Measurements from ENCODE around the gene PRRG1.

The PRRG1 gene

DNA sequence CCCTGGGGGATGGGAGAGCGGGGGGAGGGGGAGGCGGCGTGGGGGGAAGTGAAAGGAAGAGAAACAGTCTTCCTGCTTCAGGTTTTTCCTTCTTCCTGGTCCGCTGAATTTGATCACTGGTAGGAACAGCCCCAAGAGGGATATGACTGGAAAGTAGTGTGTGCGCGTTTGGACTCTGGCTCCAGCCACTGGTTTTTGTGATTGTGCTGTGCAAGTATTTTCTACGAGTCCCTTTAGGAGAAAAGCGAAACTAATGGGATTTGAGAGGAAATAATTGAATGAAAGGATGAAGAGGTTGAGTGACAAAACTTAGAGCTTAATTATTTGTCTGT, 836 bp downstream of the PRRG1 start:
- H3K9me3 Mint-ChIP-seq: no peaks in the 10 kb centered on the region
- intact Hi-C loops (cut with micrococcal nuclease): no loop called here

GRCh38 chrX:37353646-37354045, 4.5 kb downstream of the PRRG1 start:
- no peak overlapping the region for H3K27ac Mint-ChIP-seq
- no peak overlapping the region for H3K4me3 Mint-ChIP-seq
- intact Hi-C loops (cut with micrococcal nuclease): no loop called here
- H3K4me1 Mint-ChIP-seq (ENCODE audit: low read depth): peaks cover 4% of the 10 kb centered on the region
- no peaks in the 10 kb centered on the region for H3K9me3 Mint-ChIP-seq
- H3K27me3 Mint-ChIP-seq: peaks cover 12% of the 10 kb centered on the region
- H3K36me3 Mint-ChIP-seq (ENCODE audit: low read depth): peaks cover 7% of the 10 kb centered on the region

More for the DNA sequence above, 836 bp downstream of the PRRG1 start:
- H3K36me3 Mint-ChIP-seq (ENCODE audit: low read depth): peaks cover 7% of the 10 kb centered on the region
- peaks cover 17% of the 10 kb centered on the region for H3K27me3 Mint-ChIP-seq
- peak overlapping the region; percentile 87 for H3K4me3 Mint-ChIP-seq
- H3K4me1 Mint-ChIP-seq (ENCODE audit: low read depth): peaks cover 4% of the 10 kb centered on the region
- peak overlapping the region; percentile 76 for H3K27ac Mint-ChIP-seq

DNA sequence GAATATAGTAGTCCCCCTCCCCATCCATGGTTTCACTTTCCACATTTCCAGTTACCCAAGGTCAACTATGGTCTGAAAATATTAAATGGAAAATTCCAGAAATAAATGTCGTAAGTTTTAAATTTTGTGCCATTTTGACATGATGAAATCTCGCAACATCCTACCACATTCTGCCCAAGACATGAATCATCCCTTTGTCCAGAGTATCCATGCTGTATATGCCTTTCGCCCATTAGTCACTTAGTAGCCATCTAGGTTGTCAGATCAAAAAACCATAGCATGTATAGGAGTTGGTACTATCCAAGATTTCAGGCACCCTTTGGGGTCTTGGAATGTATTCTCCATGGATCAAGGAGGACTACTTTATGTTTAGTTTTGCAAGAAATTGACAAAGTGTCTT, 8.3 kb downstream of the PRRG1 start:
- intact Hi-C loops (cut with micrococcal nuclease): no loop called here
- no peaks in the 10 kb centered on the region for H3K36me3 Mint-ChIP-seq (ENCODE audit: low read depth)
- H3K27me3 Mint-ChIP-seq: peaks cover under 1% of the 10 kb centered on the region
- H3K9me3 Mint-ChIP-seq: peaks cover 9% of the 10 kb centered on the region
- no peak overlapping the region for H3K27ac Mint-ChIP-seq
- H3K4me1 Mint-ChIP-seq (ENCODE audit: low read depth): no peaks in the 10 kb centered on the region
- no peak overlapping the region for H3K4me3 Mint-ChIP-seq

- no peak overlapping the region for H3K4me3 Mint-ChIP-seq
- H3K36me3 Mint-ChIP-seq (ENCODE audit: low read depth): no peaks in the 10 kb centered on the region
- H3K4me1 Mint-ChIP-seq (ENCODE audit: low read depth): no peaks in the 10 kb centered on the region
- H3K27ac Mint-ChIP-seq: no peak overlapping the region
- H3K27me3 Mint-ChIP-seq: no peaks in the 10 kb centered on the region
- H3K9me3 Mint-ChIP-seq: peaks cover 9% of the 10 kb centered on the region
- intact Hi-C loops (cut with micrococcal nuclease): no loop called here
Measured at GRCh38 chrX:37361596-37361995, 12.4 kb downstream of the PRRG1 start.

- H3K4me3 Mint-ChIP-seq: no peak overlapping the region
- peaks cover 6% of the 10 kb centered on the region for H3K9me3 Mint-ChIP-seq
- H3K27me3 Mint-ChIP-seq: no peaks in the 10 kb centered on the region
- intact Hi-C loops (cut with micrococcal nuclease): no loop called here
- H3K4me1 Mint-ChIP-seq (ENCODE audit: low read depth): no peaks in the 10 kb centered on the region
- H3K36me3 Mint-ChIP-seq (ENCODE audit: low read depth): no peaks in the 10 kb centered on the region
- H3K27ac Mint-ChIP-seq: no peak overlapping the region
Measured at GRCh38 chrX:37364666-37365065, 15.5 kb downstream of the PRRG1 start.

DNA sequence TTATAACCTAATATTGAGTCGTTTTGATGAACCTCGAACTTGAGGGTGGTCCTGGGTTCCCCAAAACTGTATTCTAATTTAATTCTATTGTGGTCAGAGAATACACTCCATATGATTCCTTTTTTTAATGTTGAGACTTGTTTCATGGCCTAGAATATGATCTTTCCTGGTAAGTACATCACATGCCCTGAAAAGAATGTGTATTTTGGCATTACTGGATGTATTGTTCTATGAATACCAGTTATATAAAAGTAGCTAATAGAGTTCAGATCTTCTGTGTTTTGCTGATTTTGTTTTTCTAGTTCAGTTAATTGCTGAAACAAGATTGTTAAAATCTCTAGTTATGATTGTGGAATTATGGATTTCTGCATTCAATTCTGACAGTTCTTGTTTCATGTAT, 18.8 kb downstream of the PRRG1 start:
- H3K27ac Mint-ChIP-seq: no peak overlapping the region
- no peaks in the 10 kb centered on the region for H3K4me1 Mint-ChIP-seq (ENCODE audit: low read depth)
- no peak overlapping the region for H3K4me3 Mint-ChIP-seq
- intact Hi-C loops (cut with micrococcal nuclease): no loop called here
- no peaks in the 10 kb centered on the region for H3K27me3 Mint-ChIP-seq
- H3K36me3 Mint-ChIP-seq (ENCODE audit: low read depth): no peaks in the 10 kb centered on the region
- no peaks in the 10 kb centered on the region for H3K9me3 Mint-ChIP-seq

GRCh38 chrX:37370499-37371141, 21.5 kb downstream of the PRRG1 start:
- Mint-ChIP-seq H3K27me3 (no peaks in the 10 kb centered on the region), H3K4me1 (ENCODE audit: low read depth) (no peaks in the 10 kb centered on the region), H3K36me3 (ENCODE audit: low read depth) (no peaks in the 10 kb centered on the region), H3K4me3 (no peak overlapping the region), H3K27ac (no peak overlapping the region), H3K9me3 (no peaks in the 10 kb centered on the region)
- intact Hi-C loops (cut with micrococcal nuclease): no loop called here

DNA sequence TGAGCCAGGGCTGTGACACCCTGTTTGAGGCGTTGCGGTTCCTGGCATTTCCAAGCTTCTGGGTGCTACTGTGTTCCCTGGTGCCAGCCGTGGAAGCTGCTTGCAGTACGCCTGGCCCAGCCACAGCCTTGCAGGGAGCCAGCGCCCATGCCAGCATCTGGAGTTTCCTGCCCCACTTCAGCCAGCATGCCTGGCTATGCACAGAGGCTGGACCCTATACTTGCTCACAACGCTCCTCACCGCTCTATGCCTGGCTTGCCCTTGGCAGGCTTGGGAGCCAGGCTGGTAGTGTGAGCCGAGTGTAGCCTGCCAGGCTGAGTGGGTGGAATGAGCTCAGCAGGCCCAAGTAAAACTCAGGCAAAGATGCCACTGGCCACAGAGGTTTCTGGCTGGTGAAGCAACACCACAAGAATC, 22.4 kb downstream of the PRRG1 start:
- Mint-ChIP-seq H3K4me3 (no peak overlapping the region), H3K36me3 (ENCODE audit: low read depth) (no peaks in the 10 kb centered on the region), H3K27me3 (no peaks in the 10 kb centered on the region), H3K9me3 (no peaks in the 10 kb centered on the region), H3K4me1 (ENCODE audit: low read depth) (no peaks in the 10 kb centered on the region), H3K27ac (no peak overlapping the region)
- intact Hi-C loops (cut with micrococcal nuclease): no loop called here

- H3K27me3 Mint-ChIP-seq: no peaks in the 10 kb centered on the region
- H3K4me1 Mint-ChIP-seq (ENCODE audit: low read depth): no peaks in the 10 kb centered on the region
- no peaks in the 10 kb centered on the region for H3K9me3 Mint-ChIP-seq
- H3K27ac Mint-ChIP-seq: no peak overlapping the region
- H3K36me3 Mint-ChIP-seq (ENCODE audit: low read depth): no peaks in the 10 kb centered on the region
- intact Hi-C loops (cut with micrococcal nuclease): no loop called here
- H3K4me3 Mint-ChIP-seq: no peak overlapping the region
Measured at GRCh38 chrX:37378404-37378803, 29.2 kb downstream of the PRRG1 start.

GRCh38 chrX:37378830-37379229, 29.7 kb downstream of the PRRG1 start:
- Mint-ChIP-seq H3K9me3 (no peaks in the 10 kb centered on the region), H3K27ac (no peak overlapping the region), H3K4me1 (ENCODE audit: low read depth) (no peaks in the 10 kb centered on the region), H3K4me3 (no peak overlapping the region), H3K27me3 (no peaks in the 10 kb centered on the region), H3K36me3 (ENCODE audit: low read depth) (no peaks in the 10 kb centered on the region)
- intact Hi-C loops (cut with micrococcal nuclease): no loop called here

DNA sequence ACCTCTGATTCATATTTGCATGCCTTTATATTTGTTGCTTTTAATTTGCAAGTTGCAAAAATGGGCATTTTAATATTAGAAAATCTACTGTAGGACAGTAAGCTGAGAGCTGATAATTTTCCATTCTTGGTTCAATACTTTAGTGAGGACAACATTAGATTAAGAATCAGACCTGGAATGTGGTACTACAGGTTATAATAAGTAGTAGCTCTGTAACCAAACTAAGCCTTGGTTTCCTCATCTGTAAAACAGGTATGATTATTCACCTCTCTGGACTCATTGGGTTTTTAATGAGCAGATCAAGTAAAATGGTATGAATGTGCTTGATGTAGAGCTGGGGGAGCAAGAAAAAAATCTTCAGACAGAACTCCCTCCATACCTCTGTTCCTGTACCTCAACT, 31.1 kb downstream of the PRRG1 start:
- H3K4me1 Mint-ChIP-seq (ENCODE audit: low read depth): no peaks in the 10 kb centered on the region
- no peaks in the 10 kb centered on the region for H3K36me3 Mint-ChIP-seq (ENCODE audit: low read depth)
- H3K9me3 Mint-ChIP-seq: no peaks in the 10 kb centered on the region
- no peak overlapping the region for H3K27ac Mint-ChIP-seq
- intact Hi-C loops (cut with micrococcal nuclease): no loop called here
- H3K4me3 Mint-ChIP-seq: no peak overlapping the region
- H3K27me3 Mint-ChIP-seq: no peaks in the 10 kb centered on the region

- Mint-ChIP-seq H3K4me3 (no peak overlapping the region), H3K27me3 (no peaks in the 10 kb centered on the region), H3K27ac (no peak overlapping the region), H3K36me3 (ENCODE audit: low read depth) (no peaks in the 10 kb centered on the region), H3K4me1 (ENCODE audit: low read depth) (no peaks in the 10 kb centered on the region), H3K9me3 (no peaks in the 10 kb centered on the region)
- intact Hi-C loops (cut with micrococcal nuclease): no loop called here
Measured at GRCh38 chrX:37380924-37381323, 31.8 kb downstream of the PRRG1 start.

GRCh38 chrX:37383313-37383712, 34.1 kb downstream of the PRRG1 start:
- Mint-ChIP-seq H3K9me3 (no peaks in the 10 kb centered on the region), H3K27ac (no peak overlapping the region), H3K4me1 (ENCODE audit: low read depth) (no peaks in the 10 kb centered on the region), H3K36me3 (ENCODE audit: low read depth) (no peaks in the 10 kb centered on the region), H3K4me3 (no peak overlapping the region), H3K27me3 (no peaks in the 10 kb centered on the region)
- intact Hi-C loops (cut with micrococcal nuclease): no loop called here

- no peaks in the 10 kb centered on the region for H3K36me3 Mint-ChIP-seq (ENCODE audit: low read depth)
- H3K27me3 Mint-ChIP-seq: no peaks in the 10 kb centered on the region
- H3K27ac Mint-ChIP-seq: no peak overlapping the region
- peaks cover 9% of the 10 kb centered on the region for H3K9me3 Mint-ChIP-seq
- intact Hi-C loops (cut with micrococcal nuclease): no loop called here
- no peaks in the 10 kb centered on the region for H3K4me1 Mint-ChIP-seq (ENCODE audit: low read depth)
- no peak overlapping the region for H3K4me3 Mint-ChIP-seq
Measured at GRCh38 chrX:37388413-37388812, 39.2 kb downstream of the PRRG1 start.

- H3K36me3 Mint-ChIP-seq (ENCODE audit: low read depth): no peaks in the 10 kb centered on the region
- H3K9me3 Mint-ChIP-seq: no peaks in the 10 kb centered on the region
Measured at GRCh38 chrX:37405956-37406355, 56.8 kb downstream of the PRRG1 start.

More at GRCh38 chrX:37405956-37406355, 56.8 kb downstream of the PRRG1 start:
- Mint-ChIP-seq H3K4me1 (ENCODE audit: low read depth) (no peaks in the 10 kb centered on the region), H3K27ac (no peak overlapping the region), H3K4me3 (no peak overlapping the region), H3K27me3 (no peaks in the 10 kb centered on the region)
- intact Hi-C loops (cut with micrococcal nuclease): no loop called here

Data from dendritic cell treated with granulocyte-macrophage colony-stimulating factor and Interleukin-4, amounts not matched to agents 40 ng/mL and 50 ng/mL, for 4 days (primary cell).